Measurements from ENCODE around the gene NAT14. TPM values are rescaled to one million over a fixed set of nuclear protein-coding genes. Genes with fewer than 3 reads are reported as not detected.
"Not testable (repeated sequence)": the region's sequence is repeated elsewhere in the genome, so short reads cannot be mapped to it uniquely, and the experiment has no call there.

NAT14 gene
- total RNA-seq, 1 experiment from 2014 or later: 93.1 TPM

DNA sequence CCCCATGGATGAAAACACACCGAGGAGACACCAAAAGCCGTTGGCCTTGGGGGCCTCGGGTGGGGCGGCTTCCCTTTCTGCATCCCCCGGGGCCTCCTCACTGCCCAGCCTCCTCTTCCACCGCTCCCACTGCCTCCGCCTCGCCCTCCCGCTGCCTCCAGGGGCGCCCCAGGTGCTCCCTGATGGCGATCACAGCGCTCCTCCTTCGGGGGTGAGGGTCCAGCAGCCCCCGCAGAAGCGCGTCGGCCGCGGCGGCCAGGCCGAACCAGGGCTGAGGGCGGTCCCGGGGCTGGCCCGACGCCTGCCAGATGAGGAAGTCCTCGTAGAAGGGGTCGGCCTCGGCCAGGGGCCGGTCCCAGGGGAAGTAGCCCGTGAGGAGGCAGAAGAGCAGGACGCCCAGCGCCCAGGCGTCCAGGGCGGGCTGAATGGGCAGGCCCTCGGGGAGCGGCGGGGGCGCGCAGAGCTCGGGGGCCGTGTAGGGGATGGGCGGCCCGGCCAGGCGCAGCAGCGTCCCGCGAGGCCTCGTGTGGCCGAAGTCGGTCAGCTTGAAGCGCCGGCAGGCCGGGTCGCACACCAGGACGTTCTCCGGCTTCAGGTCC lies 44.7 kb downstream of the NAT14 start:
- TF ChIP-seq, protein P1, sequence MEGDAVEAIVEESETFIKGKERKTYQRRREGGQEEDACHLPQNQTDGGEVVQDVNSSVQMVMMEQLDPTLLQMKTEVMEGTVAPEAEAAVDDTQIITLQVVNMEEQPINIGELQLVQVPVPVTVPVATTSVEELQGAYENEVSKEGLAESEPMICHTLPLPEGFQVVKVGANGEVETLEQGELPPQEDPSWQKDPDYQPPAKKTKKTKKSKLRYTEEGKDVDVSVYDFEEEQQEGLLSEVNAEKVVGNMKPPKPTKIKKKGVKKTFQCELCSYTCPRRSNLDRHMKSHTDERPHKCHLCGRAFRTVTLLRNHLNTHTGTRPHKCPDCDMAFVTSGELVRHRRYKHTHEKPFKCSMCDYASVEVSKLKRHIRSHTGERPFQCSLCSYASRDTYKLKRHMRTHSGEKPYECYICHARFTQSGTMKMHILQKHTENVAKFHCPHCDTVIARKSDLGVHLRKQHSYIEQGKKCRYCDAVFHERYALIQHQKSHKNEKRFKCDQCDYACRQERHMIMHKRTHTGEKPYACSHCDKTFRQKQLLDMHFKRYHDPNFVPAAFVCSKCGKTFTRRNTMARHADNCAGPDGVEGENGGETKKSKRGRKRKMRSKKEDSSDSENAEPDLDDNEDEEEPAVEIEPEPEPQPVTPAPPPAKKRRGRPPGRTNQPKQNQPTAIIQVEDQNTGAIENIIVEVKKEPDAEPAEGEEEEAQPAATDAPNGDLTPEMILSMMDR (IDR thresholded peaks at IDR 0.05): no peak
- TF ChIP-seq, protein P2, sequence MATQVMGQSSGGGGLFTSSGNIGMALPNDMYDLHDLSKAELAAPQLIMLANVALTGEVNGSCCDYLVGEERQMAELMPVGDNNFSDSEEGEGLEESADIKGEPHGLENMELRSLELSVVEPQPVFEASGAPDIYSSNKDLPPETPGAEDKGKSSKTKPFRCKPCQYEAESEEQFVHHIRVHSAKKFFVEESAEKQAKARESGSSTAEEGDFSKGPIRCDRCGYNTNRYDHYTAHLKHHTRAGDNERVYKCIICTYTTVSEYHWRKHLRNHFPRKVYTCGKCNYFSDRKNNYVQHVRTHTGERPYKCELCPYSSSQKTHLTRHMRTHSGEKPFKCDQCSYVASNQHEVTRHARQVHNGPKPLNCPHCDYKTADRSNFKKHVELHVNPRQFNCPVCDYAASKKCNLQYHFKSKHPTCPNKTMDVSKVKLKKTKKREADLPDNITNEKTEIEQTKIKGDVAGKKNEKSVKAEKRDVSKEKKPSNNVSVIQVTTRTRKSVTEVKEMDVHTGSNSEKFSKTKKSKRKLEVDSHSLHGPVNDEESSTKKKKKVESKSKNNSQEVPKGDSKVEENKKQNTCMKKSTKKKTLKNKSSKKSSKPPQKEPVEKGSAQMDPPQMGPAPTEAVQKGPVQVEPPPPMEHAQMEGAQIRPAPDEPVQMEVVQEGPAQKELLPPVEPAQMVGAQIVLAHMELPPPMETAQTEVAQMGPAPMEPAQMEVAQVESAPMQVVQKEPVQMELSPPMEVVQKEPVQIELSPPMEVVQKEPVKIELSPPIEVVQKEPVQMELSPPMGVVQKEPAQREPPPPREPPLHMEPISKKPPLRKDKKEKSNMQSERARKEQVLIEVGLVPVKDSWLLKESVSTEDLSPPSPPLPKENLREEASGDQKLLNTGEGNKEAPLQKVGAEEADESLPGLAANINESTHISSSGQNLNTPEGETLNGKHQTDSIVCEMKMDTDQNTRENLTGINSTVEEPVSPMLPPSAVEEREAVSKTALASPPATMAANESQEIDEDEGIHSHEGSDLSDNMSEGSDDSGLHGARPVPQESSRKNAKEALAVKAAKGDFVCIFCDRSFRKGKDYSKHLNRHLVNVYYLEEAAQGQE (IDR thresholded peaks at IDR 0.05; ENCODE audit: insufficient read depth in 1 of 2, low read depth in 2 of 2, low read length in 1 of 2): no peak
- TF ChIP-seq TCF7L2 (IDR thresholded peaks at IDR 0.05; ENCODE audit: low read depth, low read length): no peak
- no peak for TF ChIP-seq POLR2AphosphoS5 (IDR thresholded peaks at IDR 0.05; ENCODE audit: low read depth, low read length)
- no peak for TF ChIP-seq SIN3A (IDR thresholded peaks at IDR 0.05; ENCODE audit: borderline replicate concordance, insufficient read depth, low read depth, low read length)
- in situ Hi-C loops (cut with HindIII; ENCODE audit: low pct_unique_long_range_greater_than_20kb, low sequenced_read_pairs): no loop called here
- BruUV-seq (replicated peaks): no TSS peak
- ChIA-PET CTCF (no interaction called here), POLR2A (no interaction called here)
- no peaks in the 10 kb centered on the region for H3K9me3 ChIP-seq (ENCODE audit: control insufficient read depth, insufficient read depth, low read depth, low read length)
- H3K27ac ChIP-seq (ENCODE audit: low read length): no peak overlapping the region
- H3K4me1 ChIP-seq (ENCODE audit: control insufficient read depth, insufficient read depth, low read length): peaks cover 20% of the 10 kb centered on the region
- H3K27me3 ChIP-seq (ENCODE audit: control insufficient read depth, insufficient read depth, low read length): no peaks in the 10 kb centered on the region
- no peak overlapping the region for H3K4me3 ChIP-seq (ENCODE audit: low read depth in 2 of 2, low read length in 2 of 2)
- intact Hi-C loops (cut with micrococcal nuclease; ENCODE audit: unreplicated experiment): no loop called here
- DNase-seq (ENCODE audit: low read depth, low spot score) (no peak), ATAC-seq (no peak)
- H3K36me3 ChIP-seq (ENCODE audit: control insufficient read depth, insufficient read depth, low read length): no peaks in the 10 kb centered on the region

DNA sequence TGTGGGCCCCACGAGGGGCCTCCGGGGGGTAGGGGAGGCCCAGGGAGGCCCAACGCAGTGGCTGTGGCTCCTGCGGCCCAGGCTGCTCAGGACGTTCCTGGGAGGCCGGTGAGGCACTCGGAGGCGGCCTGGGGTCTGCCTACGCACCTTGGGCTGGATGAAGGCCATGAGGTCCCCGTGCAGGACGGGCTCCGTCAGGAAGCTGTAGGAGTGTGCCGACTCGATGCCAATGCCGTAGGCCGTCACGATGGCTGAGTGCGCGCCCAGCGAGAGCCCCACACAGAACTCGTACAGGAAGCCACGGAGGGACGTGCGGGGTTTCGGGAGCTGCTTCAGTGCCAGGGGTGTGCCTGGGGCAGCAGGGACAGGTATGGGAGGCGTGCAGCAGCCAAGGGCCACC lies 46.0 kb downstream of the NAT14 start:
- H3K36me3 ChIP-seq (ENCODE audit: control insufficient read depth, insufficient read depth, low read length): no peaks in the 10 kb centered on the region
- H3K27ac ChIP-seq (ENCODE audit: low read length): no peak overlapping the region
- H3K27me3 ChIP-seq (ENCODE audit: control insufficient read depth, insufficient read depth, low read length): no peaks in the 10 kb centered on the region
- CTCF ChIA-PET: no interaction called here
- ATAC-seq (no peak), DNase-seq (ENCODE audit: low read depth, low spot score) (no peak)
- in situ Hi-C loops (cut with HindIII; ENCODE audit: low pct_unique_long_range_greater_than_20kb, low sequenced_read_pairs): no loop called here
- no TSS peak for BruUV-seq (replicated peaks)
- intact Hi-C loops (cut with micrococcal nuclease; ENCODE audit: unreplicated experiment): no loop called here
- H3K4me3 ChIP-seq (ENCODE audit: low read depth in 2 of 2, low read length in 2 of 2): no peak overlapping the region
- H3K9me3 ChIP-seq (ENCODE audit: control insufficient read depth, insufficient read depth, low read depth, low read length): no peaks in the 10 kb centered on the region
- no peak for TF ChIP-seq POLR2AphosphoS5 (IDR thresholded peaks at IDR 0.05; ENCODE audit: low read depth, low read length)
- no peak for TF ChIP-seq SIN3A (IDR thresholded peaks at IDR 0.05; ENCODE audit: borderline replicate concordance, insufficient read depth, low read depth, low read length)
- TF ChIP-seq, protein P2 (IDR thresholded peaks at IDR 0.05; ENCODE audit: insufficient read depth in 1 of 2, low read depth in 2 of 2, low read length in 1 of 2): no peak
- TF ChIP-seq, protein P1 (IDR thresholded peaks at IDR 0.05): no peak
- no peak for TF ChIP-seq TCF7L2 (IDR thresholded peaks at IDR 0.05; ENCODE audit: low read depth, low read length)
- POLR2A ChIA-PET: no interaction called here
- peaks cover 15% of the 10 kb centered on the region for H3K4me1 ChIP-seq (ENCODE audit: control insufficient read depth, insufficient read depth, low read length)

DNA sequence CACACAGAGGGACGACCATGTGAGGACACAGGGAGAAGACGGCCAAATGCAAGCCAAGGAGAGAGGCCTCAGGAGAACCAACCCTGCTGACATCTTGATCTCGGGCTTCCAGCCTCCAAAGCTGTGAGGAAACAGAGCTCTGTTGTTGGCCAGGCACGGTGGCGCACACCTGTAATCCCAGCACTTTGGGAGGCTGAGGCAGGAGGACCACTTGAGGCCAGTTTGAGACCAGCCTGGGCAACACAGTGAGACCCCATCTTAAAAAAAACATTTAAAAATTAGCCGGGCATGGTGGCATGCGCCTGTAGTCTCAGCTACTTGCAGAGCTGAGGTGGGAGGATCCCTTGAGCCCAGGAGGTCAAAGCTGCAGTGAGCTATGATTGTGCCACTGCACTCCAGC lies 49.3 kb downstream of the NAT14 start:
- H3K9me3 ChIP-seq (ENCODE audit: control insufficient read depth, insufficient read depth, low read depth, low read length); H3K27ac ChIP-seq (ENCODE audit: low read length); ATAC-seq; H3K4me1 ChIP-seq (ENCODE audit: control insufficient read depth, insufficient read depth, low read length); POLR2A ChIA-PET; H3K36me3 ChIP-seq (ENCODE audit: control insufficient read depth, insufficient read depth, low read length); BruUV-seq (replicated peaks); H3K27me3 ChIP-seq (ENCODE audit: control insufficient read depth, insufficient read depth, low read length); CTCF ChIA-PET; DNase-seq (ENCODE audit: low read depth, low spot score); H3K4me3 ChIP-seq (ENCODE audit: low read depth in 2 of 2, low read length in 2 of 2); intact Hi-C loops (cut with micrococcal nuclease; ENCODE audit: unreplicated experiment); in situ Hi-C loops (cut with HindIII; ENCODE audit: low pct_unique_long_range_greater_than_20kb, low sequenced_read_pairs): not testable (repeated sequence)

Measured in Panc1 (cell line).